GM15510 (cell line): Measurements from ENCODE around the gene ODAD4.

Source experiments
- POLR2A ChIP-seq: IDR thresholded peaks from 3 replicates; pipeline ENCODE4 v1.6.1; 2011; ENCODE audit warnings: borderline replicate concordance; ENCODE audit not compliant: insufficient read length; ENCODE audit errors: extremely low read depth

Gene ODAD4

DNA sequence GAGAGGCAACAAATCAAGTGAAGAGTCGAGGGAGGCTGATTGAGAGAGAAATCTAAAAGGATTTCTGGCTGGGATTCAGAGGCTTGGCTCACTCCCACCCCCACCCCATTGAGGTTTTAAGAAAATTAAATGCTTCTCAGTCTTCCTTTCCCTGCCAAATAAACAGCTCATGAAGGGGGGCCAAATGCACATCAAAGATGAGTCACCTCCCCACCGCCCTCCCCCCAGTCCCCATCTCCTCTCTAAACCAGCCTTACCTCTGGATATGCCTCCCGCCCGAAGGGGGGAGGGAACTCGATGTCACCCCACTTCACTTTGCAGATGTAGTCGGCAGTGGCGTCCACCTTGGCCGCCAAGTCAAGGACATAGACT lies 23.2 kb upstream of the ODAD4 start:
- TF ChIP-seq POLR2A, result no peak

DNA sequence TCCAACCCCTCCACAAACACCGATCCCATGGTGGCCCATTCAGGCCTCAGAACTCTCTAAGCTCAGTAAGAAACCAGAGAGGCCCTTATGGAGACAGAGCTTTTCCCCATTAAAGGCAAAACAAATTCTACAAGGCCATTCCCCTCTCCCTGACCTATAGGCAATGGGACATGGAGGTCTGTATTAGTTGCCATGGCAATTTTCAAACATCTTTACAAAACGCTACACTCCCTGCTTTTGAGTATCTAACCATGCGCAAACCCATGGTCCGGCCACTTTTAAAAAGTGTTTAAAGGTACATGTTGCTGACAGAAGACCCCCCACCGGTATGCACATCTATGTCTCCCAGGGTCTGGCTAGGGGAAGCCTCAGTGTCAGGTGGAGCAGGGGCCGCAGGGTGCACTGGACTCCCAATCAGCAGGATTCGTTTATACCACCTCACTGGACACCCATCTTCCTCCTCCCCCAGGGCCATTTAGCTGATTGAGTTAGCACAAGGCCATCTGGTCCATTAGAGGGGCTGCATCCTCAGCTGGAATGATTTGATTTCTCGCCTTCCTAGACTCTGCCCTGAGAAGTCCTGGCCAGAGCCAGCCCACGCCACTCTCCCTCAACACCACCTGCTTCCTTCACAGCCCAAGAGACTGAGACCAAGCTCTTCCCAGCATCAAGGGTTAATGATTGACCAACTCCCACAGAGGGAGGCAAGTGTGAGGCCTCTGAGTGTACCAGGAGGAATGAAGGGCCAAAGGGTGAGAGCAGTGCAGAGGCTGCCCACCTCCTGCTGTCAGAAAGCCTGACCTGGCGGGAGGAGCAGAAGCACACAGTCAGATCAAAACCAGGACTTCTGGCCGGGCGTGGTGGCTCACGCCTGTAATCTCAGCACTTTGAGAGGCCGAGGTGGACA lies 22.5 kb upstream of the ODAD4 start:
- TF ChIP-seq POLR2A, result no peak

DNA sequence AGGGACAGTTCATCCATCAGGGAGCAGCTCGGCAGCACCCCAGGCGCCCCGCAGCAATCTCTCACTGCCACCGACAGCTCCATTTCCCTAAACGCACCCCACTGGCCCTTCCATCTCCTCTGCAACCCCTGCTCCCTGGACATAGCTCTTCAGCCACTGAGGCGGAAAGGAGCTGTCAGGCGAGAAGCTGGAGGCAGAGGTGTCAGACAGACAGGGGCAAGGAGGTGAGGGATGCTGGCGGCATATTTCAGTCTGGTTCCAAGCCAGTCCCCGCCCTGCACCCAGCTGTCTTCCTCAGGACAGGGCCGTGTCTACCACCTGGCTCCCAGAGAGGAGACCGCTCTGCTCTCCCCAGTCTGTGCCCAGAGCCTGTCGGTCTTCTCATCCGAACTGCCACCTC lies 21.3 kb upstream of the ODAD4 start:
- TF ChIP-seq POLR2A, result no peak

DNA sequence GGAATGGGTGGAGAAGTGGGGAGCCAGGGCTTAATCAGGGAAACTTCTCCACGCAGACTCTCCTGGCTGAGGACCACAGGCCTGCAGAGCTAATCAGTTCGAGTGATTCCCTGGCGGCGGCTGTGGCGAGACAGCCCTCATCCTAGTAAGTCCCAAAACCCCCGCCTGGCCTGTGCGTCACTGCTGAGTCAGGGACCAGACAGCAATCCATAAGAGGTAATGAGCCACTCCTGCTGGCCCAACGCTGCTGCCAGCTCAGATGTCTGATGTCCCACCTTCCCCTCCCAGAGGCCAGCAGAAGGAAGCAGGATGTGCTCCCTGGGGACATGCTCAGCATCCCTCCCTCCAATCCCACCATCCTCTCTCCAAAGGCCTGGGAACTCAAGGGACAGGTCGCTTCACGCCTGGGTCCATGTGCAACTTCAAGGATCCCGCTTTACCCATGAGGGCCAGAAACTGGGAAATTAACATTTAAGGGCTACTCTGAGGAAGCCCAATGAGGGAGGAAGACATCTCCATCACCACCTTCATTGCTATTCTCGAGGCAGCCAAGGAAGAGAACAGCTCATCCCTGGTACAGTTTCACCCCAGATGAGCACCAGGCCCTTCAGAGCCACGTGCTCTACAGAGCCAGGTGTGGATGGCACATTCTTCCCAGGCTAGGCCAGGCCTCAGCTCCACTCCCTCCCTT lies 19.6 kb upstream of the ODAD4 start:
- TF ChIP-seq POLR2A, result no peak

DNA sequence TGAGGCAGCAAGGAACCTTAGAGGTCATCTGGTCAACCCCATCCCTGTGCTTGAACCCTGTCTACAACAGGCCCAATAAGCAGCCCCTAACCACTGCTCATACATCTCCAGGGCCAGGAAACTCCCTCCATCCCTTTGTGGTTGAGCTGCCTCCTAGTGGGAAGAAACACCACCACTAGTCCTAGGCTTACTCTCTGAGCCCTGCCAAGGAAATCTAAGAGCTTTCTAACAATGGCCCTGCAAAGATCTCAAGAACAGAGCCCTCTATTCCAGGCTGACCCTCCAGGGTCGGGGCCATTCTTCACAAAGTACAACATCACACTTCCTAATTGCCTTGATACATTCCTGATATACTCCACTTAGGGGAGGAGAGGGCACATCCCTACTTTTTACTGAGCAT lies 17.5 kb upstream of the ODAD4 start:
- no peak for TF ChIP-seq POLR2A

DNA sequence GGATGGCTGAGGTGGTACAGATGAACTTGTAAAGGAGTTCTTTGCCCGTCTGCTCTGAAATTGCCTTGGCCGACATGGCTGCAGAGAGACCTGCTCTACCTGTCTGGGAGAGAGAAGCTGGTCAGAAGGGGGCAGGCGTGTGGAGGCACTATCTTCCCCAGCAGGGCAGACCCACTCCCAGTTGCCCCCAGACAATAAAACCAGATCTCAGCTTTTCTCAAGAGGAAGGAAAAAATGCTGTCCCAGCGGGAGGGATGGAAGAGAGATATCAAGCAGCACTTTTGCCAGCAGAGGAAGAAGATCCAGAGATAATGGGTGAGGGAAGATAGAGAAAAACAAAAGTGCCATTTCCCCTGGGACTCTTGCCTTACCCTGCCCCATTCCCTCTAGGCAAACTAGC lies 16.6 kb upstream of the ODAD4 start:
- no peak for TF ChIP-seq POLR2A

DNA sequence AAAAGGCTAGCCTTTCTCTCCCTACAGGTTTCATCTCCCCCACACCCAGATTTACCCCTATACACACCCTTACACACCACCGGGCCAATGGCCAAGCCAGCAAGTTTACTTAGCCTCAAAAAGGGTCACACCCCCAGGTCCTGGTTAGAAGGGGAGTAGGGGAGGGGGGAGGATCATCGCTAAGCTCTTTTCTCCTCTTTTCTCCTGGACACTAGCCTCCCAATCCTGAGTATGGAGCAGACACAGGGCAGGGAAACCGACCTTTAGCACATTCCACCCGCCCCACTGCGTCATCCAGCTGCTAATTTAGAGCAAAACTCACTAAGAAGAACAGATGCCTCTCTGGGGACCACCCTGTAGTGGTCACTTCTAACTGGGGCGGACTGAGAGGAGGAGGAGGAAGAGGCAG lies 16.1 kb upstream of the ODAD4 start:
- no peak for TF ChIP-seq POLR2A

DNA sequence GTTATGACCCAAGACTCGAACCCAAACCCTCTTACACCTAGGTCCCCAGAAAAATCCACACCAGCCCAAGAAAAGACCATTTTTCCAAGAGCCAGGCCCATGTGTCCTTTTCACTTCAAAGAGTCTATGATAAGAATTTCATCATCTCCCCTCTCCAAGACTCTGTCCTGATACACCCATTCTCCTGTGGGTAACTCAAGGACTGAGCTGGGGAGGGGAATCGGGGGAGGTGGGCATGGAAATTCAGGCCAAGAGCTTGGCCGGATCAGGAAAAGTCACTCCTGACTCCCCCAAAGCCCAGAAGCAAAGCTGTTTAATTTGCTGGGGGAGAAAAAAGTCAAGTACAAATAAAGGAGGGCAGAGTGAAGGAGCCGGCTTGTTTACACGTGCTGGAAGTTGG lies 15.4 kb upstream of the ODAD4 start:
- TF ChIP-seq POLR2A, result no peak

DNA sequence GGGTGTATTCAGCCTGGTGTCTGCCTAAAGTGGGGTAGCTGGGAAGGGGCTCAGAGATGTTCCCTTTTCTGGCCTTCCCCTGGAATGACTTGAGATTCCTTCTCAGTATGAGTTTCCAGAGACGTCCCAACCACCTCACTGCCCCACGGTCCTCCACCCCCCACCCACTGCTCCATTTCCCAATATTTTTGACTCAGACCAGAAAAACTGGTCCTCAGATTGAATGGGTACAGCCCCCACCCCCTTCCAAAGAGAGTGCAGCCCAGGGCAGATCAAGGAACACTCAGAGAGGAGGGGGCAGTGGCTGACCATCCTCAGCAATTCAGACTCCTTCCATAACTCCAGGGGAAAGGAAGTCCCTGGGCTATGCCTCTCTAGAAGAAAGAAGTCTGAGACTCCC lies 14.9 kb upstream of the ODAD4 start:
- no peak for TF ChIP-seq POLR2A

DNA sequence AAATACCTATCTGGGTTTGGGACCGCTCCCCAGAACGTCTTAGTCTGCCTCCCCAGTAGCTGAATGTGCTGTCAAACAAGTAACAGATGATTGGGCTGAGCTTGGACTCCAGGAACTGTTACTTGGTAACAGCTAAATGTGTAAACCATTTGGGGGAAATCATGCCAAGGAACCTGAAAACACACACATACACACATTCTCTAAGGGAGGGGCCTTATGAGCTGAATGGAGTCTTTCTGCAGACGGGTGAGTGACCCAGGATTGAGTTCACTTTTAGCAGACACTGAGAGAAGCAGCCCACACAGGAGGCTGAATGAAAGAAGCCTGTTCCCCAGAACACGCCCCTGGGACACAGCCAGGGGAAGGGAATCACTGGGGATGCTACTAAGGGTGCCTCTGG lies 13.2 kb upstream of the ODAD4 start:
- no peak for TF ChIP-seq POLR2A

DNA sequence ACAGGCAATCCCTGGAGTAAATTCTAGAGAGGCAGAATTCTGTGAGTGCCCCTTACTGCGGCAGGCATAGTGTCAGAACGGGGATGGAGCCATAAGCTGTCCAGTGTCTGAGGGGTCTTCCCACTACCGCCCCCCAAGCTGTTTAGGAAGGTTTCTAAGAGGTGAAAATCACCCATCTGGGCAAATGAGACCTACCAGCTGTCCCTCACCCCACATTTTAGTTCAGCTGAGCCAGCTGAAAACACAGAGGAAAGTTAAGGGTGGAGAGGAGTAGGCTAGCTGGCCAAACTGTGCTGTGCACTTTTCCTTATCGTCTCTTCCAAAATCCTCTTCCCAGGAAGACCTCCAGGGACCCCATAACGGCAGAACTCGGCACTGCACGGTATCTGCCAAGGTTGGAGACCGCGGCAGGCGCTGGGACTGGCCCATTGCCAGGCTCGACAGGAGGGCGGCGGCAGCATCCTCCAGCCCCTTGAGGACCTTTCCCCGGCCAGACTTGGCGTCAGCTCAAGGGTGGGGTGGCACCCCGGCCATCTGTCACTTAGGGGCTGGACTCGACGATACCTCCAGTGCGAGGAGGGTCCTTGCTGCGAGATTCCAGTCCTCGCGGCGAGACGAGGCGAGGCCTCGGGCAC lies 12.6 kb upstream of the ODAD4 start:
- TF ChIP-seq POLR2A, result no peak

DNA sequence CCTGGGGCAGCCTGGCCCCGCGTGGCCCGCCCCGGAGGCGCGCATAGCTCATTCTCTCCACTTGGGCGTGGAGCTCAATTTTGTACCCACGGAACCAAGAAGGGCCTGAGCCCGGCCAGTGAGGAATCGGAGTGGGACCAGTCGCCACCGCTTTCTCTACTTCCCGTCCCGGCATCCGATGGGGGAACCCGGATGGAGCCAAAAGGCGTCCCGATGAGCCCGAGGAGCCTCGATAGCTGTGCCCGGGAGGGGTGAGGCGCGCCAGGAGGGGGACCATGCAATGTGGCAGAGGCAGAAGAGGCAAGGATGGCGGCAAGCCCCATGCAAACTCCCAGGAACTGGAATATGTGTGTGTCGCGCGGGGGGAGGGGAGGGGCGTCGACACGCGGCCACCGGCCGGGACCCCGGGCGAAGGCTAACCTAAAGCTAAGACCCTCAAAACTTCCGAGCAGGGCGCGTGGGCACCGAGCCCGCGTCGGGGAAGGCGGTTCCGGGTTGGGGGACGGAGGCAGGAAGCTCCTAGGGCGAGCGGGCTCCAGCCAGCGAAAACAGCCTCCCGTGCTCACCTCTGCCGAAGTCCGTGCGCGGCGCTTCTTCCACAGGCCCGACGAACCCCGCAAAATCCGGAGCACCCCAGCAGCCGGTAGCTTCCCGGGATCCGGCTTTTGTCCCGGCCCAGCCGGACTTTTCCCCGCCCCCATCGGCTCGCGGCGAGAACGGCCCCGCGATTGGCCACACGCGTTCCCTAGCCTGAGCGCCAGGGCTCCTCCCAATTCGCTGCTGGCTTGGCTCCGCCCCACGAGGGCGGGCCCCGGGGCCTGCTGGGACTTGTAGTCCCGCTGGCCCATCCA lies 11.9 kb upstream of the ODAD4 start, which contains the start of gene ACLY:
Gene ACLY (minus strand): TSS at position 638 of the 851 bp plus-strand sequence. CDS start 5,078 bp downstream, outside the sequence.
- peak; percentile 93 for TF ChIP-seq POLR2A

DNA sequence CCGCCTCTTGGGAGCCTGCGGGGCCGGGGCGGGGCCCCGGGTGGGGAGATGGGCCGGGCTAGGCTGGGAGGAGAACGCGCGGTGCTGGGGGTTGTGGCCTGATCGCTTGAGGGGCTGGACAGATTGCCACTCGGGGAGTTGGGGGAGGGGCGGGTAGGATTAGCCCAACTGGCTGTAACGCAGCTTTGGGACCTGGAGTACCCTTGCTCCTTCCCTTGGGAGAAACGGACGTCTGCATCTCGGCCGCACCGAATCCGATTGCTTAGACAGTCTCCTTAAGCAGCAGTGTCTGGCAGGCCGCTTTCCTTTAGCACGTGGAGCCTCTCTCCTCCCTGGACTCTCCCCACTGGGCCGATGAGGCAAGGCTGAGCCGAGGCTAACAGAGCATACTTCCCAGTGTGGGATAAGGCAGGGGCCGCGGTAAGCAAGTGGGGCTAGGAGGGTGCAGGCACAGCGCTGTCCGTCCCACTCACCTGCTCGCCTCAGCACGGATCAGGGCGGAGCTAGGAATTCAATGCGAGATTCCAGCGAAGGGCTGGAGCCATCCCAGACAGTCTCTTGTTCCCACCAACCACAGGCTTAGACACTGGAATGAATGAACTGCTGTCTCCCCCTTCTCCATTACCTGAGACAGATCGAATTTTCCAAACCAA lies 11.1 kb upstream of the ODAD4 start:
- TF ChIP-seq POLR2A, result no peak
